Measurements from ENCODE around the gene LIPH.

The LIPH gene

DNA sequence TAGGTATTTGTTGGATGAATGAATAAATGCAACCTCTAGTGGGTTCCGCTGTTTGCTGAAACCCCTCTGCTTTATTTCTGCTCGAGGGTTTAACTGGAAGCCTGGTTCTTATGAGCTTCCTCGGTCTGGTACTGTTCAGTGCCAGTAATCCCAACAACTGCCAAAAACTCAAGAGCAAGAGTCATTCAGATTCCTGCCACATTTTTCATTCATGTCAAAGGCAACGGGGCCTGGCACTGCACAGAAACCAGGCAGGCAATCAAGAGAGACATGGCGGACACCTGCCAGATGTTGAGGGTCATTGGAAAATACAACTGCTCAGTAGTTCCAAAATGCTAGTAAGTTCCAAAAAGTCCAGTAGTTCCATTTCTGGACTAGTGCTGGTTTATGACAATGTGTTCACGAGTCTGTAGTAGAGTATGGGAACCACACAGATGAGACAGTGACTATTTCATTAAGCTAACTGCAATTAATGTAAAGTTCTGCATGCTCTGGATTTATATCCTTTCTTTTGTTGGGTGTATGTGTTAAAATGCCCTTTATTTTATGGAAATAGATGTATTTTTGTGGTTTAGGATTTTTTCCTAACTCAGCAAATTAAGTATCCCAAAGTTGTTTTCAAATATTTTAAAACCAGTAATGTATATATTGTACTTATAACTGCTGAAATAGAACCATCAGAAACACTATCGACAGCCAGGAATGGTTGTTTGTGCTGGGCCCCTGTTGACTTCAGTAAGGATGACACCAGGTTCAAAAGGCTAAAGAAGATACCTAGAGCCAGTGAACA is 30.8 kb downstream of the LIPH start:
- no peak overlapping the region for H3K4me3 ChIP-seq (ENCODE audit: control insufficient read depth, low read depth, low read length)
- TF ChIP-seq, protein P1, sequence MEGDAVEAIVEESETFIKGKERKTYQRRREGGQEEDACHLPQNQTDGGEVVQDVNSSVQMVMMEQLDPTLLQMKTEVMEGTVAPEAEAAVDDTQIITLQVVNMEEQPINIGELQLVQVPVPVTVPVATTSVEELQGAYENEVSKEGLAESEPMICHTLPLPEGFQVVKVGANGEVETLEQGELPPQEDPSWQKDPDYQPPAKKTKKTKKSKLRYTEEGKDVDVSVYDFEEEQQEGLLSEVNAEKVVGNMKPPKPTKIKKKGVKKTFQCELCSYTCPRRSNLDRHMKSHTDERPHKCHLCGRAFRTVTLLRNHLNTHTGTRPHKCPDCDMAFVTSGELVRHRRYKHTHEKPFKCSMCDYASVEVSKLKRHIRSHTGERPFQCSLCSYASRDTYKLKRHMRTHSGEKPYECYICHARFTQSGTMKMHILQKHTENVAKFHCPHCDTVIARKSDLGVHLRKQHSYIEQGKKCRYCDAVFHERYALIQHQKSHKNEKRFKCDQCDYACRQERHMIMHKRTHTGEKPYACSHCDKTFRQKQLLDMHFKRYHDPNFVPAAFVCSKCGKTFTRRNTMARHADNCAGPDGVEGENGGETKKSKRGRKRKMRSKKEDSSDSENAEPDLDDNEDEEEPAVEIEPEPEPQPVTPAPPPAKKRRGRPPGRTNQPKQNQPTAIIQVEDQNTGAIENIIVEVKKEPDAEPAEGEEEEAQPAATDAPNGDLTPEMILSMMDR (IDR thresholded peaks at IDR 0.05; ENCODE audit: control insufficient read depth, insufficient read depth, low read depth, low read length, missing control alignments), result no peak
- DNase-seq (ENCODE audit: low read depth), result no peak

DNA sequence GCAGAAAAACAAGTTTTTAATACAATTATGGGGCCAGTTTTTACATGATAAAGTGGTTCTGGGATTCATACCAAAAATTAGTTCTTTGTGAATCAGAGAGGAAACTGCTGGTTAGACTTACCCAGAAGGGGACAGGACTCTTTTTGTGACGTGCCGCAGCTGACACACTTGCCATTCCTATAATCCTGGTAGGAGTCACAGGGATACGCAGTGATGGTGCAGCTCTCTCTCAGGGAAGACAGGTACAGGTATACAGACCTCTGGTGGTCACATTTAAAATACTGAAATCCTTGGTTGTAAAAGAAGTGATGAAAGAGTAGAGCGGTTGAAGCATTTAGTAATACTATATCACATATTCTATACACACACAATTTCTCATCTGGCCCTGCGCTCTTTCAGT is 33.4 kb downstream of the LIPH start:
- no peak for DNase-seq (ENCODE audit: low read depth)

DNA sequence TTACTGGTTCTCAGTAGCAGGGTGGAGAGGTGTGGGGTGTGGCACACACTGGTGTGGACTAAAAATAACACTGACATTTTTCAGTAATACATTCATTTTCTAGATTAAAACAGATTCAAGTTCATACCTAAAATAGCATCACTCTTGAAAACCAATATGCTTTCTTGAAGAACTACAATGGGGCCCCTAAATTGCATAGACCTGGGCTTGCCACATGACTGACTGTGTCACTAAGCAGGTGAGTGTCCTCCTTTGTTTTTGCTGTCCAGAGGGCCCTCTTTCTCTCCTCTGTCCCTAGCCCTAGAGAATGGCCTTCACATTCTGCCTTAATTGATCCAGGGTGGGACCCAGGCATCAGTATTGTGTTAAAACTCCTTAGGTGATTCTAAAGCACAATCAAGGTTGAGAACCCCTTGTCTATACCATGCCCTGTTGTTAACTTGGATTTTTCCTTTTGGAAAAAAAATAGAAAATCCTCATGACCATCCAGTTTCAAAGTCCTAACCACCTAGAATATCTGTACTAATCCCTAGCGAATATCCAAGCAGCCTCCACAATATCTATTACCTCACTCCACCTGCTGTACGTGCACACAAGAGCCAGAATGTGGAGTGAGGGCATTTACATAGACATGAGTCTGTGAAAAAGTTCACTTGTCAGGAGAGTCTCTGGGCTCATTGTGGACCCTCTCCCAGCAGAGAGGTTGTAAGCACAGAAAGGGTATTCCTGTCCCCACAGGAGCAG is 34.8 kb downstream of the LIPH start:
- no peak for DNase-seq (ENCODE audit: low read depth)
- no peak overlapping the region for H3K4me3 ChIP-seq (ENCODE audit: control insufficient read depth, low read depth, low read length)
- TF ChIP-seq, protein P1 (IDR thresholded peaks at IDR 0.05; ENCODE audit: control insufficient read depth, insufficient read depth, low read depth, low read length, missing control alignments), result no peak

More for the DNA sequence above, 33.4 kb downstream of the LIPH start:
- no peak overlapping the region for H3K4me3 ChIP-seq (ENCODE audit: control insufficient read depth, low read depth, low read length)
- TF ChIP-seq, protein P1 (IDR thresholded peaks at IDR 0.05; ENCODE audit: control insufficient read depth, insufficient read depth, low read depth, low read length, missing control alignments), result no peak

DNA sequence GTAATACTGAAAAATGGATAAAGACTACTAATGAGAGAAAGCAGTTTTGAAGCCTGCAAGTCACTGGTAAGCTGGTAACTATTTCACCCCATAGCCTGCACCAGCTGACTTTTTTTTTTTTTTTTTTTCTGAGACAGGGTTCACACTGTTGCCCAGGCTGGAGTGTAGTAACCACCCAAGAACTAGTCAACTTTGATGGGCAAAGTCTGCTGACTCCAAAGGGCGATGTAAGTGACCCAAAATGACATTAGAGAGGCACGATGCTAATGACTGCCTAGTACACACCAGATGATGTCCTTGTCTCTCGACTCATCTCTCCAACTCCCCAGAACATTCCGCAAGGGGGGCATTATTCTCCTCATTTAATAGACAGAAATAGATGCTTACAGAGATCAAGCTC is 40.7 kb downstream of the LIPH start:
- no peak overlapping the region for H3K4me3 ChIP-seq (ENCODE audit: control insufficient read depth, low read depth, low read length)
- TF ChIP-seq, protein P1 (IDR thresholded peaks at IDR 0.05; ENCODE audit: control insufficient read depth, insufficient read depth, low read depth, low read length, missing control alignments), result no peak
- no peak for DNase-seq (ENCODE audit: low read depth)

DNA sequence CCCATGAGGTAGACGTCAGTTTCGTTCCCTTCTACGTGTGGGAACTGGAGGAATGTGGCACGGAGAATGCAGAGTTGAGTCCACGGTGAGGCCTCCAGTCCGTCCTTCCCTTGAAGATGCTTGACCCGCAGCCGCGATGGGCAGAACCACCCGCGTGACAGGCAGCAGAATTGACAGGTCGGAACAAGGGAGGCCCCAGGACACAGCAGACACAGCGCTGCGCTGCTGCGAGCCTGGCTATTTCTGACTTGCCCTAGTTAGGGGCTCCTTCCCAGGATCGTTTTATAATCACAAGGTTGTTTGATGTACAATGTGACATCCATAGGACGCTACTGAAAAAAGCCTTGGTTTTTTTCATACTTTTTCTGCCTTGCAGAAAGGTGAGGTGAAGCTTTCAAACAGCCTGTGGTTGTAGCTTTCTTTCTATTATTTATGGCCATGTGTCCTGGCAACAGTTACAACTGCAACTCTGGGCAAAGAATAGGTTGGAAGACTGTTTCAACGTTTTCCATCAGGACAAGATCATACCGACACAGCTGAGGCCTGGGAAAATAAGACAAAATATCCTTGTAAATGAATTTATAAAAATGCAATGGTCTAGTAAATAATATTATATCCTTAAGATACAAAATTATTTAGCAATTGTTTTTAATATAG is 43.9 kb downstream of the LIPH start:
- H3K4me3 ChIP-seq (ENCODE audit: control insufficient read depth, low read depth, low read length), result no peak overlapping the region
- no peak for DNase-seq (ENCODE audit: low read depth)
- TF ChIP-seq, protein P1 (IDR thresholded peaks at IDR 0.05; ENCODE audit: control insufficient read depth, insufficient read depth, low read depth, low read length, missing control alignments), result no peak

DNA sequence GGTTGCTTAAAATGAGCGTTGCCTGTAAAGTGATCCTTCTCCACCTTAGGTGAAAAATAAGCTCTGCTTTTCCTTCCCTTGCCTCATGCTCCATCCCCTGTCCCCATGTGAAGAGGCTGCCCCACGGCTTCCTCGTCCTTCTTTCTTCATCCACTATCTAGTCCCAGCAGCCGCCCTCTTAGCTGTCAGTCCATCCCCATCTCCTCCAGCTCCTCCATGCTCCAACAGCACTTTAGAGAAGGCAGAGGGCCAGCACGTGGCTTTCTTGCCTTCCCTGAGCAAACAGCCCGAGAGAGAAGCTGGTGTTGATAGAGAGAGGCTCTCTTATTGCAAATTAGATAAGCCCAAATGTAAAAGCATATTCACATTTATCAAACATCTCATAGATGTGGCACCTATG is 44.5 kb downstream of the LIPH start:
- no peak overlapping the region for H3K4me3 ChIP-seq (ENCODE audit: control insufficient read depth, low read depth, low read length)
- no peak for DNase-seq (ENCODE audit: low read depth)
- TF ChIP-seq, protein P1 (IDR thresholded peaks at IDR 0.05; ENCODE audit: control insufficient read depth, insufficient read depth, low read depth, low read length, missing control alignments), result no peak

Measured in AG09309 (cell line).